DOHH2 (cell line): ENCODE results near the gene UBN1.

Experiments used
- EZH2phosphoT487 ChIP-seq: fragments of 200-600 bp; sonication (generic); IDR thresholded peaks from 2 replicates; pipeline ENCODE4 v1.6.1; 2017; ENCODE audit warnings: borderline replicate concordance, mild to moderate bottlenecking, antibody characterized with exemption, low read length, moderate library complexity, mixed read lengths
- TF ChIP-seq, protein P1 (sequence below): fragments of 200-600 bp; sonication (generic); IDR thresholded peaks from one replicate; pipeline ENCODE4 v1.5.1; 2014; ENCODE audit warnings: antibody characterized with exemption, mild to moderate bottlenecking, low read depth, low read length; ENCODE audit not compliant: poor library complexity, severe bottlenecking

DNA sequence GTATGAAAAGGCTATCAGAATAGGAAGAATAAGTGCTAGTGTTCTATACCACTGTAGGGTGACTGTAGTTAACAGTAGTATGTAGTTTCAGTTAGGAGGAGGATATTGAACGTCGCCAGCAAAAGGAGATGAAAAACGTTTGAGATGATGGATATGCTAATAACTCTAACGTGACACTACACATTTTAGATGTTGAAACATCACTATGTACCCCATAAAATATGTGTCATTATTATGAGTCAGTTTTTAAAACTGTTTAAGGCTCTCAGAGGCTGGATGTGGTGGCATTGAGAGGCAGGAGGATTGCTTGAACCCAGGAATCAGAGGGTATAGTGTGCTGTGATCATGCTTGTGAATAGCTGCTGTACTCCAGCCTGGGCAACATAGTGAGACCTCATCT, 31.8 kb downstream of the UBN1 start:
- TF ChIP-seq, protein P1, sequence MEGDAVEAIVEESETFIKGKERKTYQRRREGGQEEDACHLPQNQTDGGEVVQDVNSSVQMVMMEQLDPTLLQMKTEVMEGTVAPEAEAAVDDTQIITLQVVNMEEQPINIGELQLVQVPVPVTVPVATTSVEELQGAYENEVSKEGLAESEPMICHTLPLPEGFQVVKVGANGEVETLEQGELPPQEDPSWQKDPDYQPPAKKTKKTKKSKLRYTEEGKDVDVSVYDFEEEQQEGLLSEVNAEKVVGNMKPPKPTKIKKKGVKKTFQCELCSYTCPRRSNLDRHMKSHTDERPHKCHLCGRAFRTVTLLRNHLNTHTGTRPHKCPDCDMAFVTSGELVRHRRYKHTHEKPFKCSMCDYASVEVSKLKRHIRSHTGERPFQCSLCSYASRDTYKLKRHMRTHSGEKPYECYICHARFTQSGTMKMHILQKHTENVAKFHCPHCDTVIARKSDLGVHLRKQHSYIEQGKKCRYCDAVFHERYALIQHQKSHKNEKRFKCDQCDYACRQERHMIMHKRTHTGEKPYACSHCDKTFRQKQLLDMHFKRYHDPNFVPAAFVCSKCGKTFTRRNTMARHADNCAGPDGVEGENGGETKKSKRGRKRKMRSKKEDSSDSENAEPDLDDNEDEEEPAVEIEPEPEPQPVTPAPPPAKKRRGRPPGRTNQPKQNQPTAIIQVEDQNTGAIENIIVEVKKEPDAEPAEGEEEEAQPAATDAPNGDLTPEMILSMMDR, result no peak
- TF ChIP-seq EZH2phosphoT487, result no peak
